Right cardiac atrium (tissue), 5 donors: Measurements from ENCODE around the gene EPHA3. TPM values are rescaled to one million over a fixed set of nuclear protein-coding genes. Genes with fewer than 3 reads are reported as not detected.

Experiments
- ATAC-seq, 2 donors: fragments of 200-7000 bp; cut with Tn5 transposase; one replicate each; pipeline versions ENCODE4 v1.8.0 to v1.9.1; 2020; ENCODE audit warnings: moderate library complexity in 2 of 2, mild to moderate bottlenecking in 1 of 2
- DNase-seq, 3 donors: peaks; one replicate each; pipeline ENCODE4 v3.0.0-alpha.2; 2020
- H3K27ac ChIP-seq: one replicate; pipeline ENCODE4 v1.5.1; 2013; ENCODE audit warnings: mild to moderate bottlenecking, low read length, control low read depth, moderate library complexity
- H3K27me3 ChIP-seq: one replicate; pipeline ENCODE4 v1.6.1; 2013; ENCODE audit not compliant: control insufficient read depth, insufficient read depth
- H3K4me1 ChIP-seq: one replicate; pipeline ENCODE4 v1.6.1; 2013; ENCODE audit warnings: low read length; ENCODE audit not compliant: control insufficient read depth, insufficient read depth
- H3K4me3 ChIP-seq: one replicate; pipeline ENCODE4 v1.5.1; 2013; ENCODE audit warnings: low read length, control low read depth
- H3K9me3 ChIP-seq: one replicate; pipeline ENCODE4 v1.6.1; 2013; ENCODE audit warnings: low read length; ENCODE audit not compliant: control insufficient read depth
- WGBS: extraction: QIAGEN DNeasy Blood & Tissue Kit; methylation state at CpG from one replicate; pipeline ENCODE4 v1.1.7; 2013; 5-methylcytosine and 5-hydroxymethylcytosine counted together
- intact Hi-C, 4 donors: fragments of 100-400 bp; cut with DNase I; formaldehyde crosslinking; loops; one replicate each; pipeline versions ENCODE4 v1.11.0 to v1.14.0; 2022 to 2023
- polyA plus RNA-seq: library from polyadenylated mRNA; stranded (reverse); fragments of 200-250 nt; gene quantifications from one replicate; pipeline ENCODE4 v1.2.3, GENCODE V29; 2013
- total RNA-seq, 4 donors: library from RNA; stranded (reverse); fragmentation: NEBNext Ultra II Directional; extraction: Animal tissue kit (Norgen Biotek cat#: 25700); gene quantifications; one replicate each; pipeline ENCODE4 v1.2.1, GENCODE V29; 2021
- donor health status: healthy with polysubstance abuse.
- donor health status: DM: no; HTN: yes; CAD: no.
- donor health status: DM: no; HTN: no; CAD: no.
- donor health status: DM: no; HTN: yes; CAD: no; lungs with severe emphysema.
- donor health status: DM: yes; HTN: yes; CAD: no.

The EPHA3 gene
- total and polyA plus RNA-seq, 5 donors = 2.7 to 12.9 (median 6.8) TPM

GRCh38 chr3:89363171-89363570 lies 255.8 kb downstream of the EPHA3 start:
- H3K27ac ChIP-seq = no peak overlapping the region
- intact Hi-C loops = no loop called here
- ATAC-seq (no peak), DNase-seq (no peak)
- H3K27me3 ChIP-seq = no peaks in the 10 kb centered on the region
- WGBS = 77% methylated on average over 3 of the region's 3 CpGs
- no peaks in the 10 kb centered on the region for H3K4me1 ChIP-seq
- H3K9me3 ChIP-seq = no peaks in the 10 kb centered on the region
- no peak overlapping the region for H3K4me3 ChIP-seq

- Histone ChIP-seq H3K4me1 (no peaks in the 10 kb centered on the region), H3K27me3 (no peaks in the 10 kb centered on the region), H3K4me3 (no peak overlapping the region), H3K9me3 (no peaks in the 10 kb centered on the region), H3K27ac (no peak overlapping the region)
- intact Hi-C loops = no loop called here
- ATAC-seq (no peak), DNase-seq (no peak)
Observed at GRCh38 chr3:89364314-89364713, 256.9 kb downstream of the EPHA3 start.

- no peaks in the 10 kb centered on the region for H3K9me3 ChIP-seq
- H3K27me3 ChIP-seq = no peaks in the 10 kb centered on the region
- 74% methylated on average over 3 of the region's 3 CpGs for WGBS
- no peak for DNase-seq
- H3K4me3 ChIP-seq = no peak overlapping the region
- H3K27ac ChIP-seq = no peak overlapping the region
- no peak for ATAC-seq
- no peaks in the 10 kb centered on the region for H3K4me1 ChIP-seq
- intact Hi-C loops = no loop called here
Observed at GRCh38 chr3:89367166-89367565, 259.7 kb downstream of the EPHA3 start.

- intact Hi-C loops = no loop called here
- no peaks in the 10 kb centered on the region for H3K4me1 ChIP-seq
- H3K4me3 ChIP-seq = no peak overlapping the region
- no peaks in the 10 kb centered on the region for H3K27me3 ChIP-seq
- no peak overlapping the region for H3K27ac ChIP-seq
- 96% methylated on average over 3 of the region's 3 CpGs for WGBS
- ATAC-seq (no peak), DNase-seq (no peak)
- H3K9me3 ChIP-seq = no peaks in the 10 kb centered on the region
Observed at GRCh38 chr3:89368846-89369245, 261.4 kb downstream of the EPHA3 start.

- Histone ChIP-seq H3K9me3 (no peaks in the 10 kb centered on the region), H3K27me3 (no peaks in the 10 kb centered on the region), H3K27ac (no peak overlapping the region), H3K4me1 (no peaks in the 10 kb centered on the region), H3K4me3 (no peak overlapping the region)
- intact Hi-C loops = no loop called here
- ATAC-seq (no peak), DNase-seq (no peak)
- WGBS = 45% methylated on average over 1 of the region's 1 CpG
Observed at GRCh38 chr3:89372456-89372855, 265.0 kb downstream of the EPHA3 start.

- intact Hi-C loops = no loop called here
- no peak for DNase-seq
- no peaks in the 10 kb centered on the region for H3K27me3 ChIP-seq
Observed at GRCh38 chr3:89373434-89373833, 266.0 kb downstream of the EPHA3 start.

GRCh38 chr3:89375451-89375850 lies 268.0 kb downstream of the EPHA3 start:
- DNase-seq = no peak
- 18% methylated on average over 1 of the region's 1 CpG for WGBS
- H3K27me3 ChIP-seq = no peaks in the 10 kb centered on the region
- H3K4me3 ChIP-seq = no peak overlapping the region
- no peak overlapping the region for H3K27ac ChIP-seq
- H3K9me3 ChIP-seq = no peaks in the 10 kb centered on the region
- no peak for ATAC-seq
- H3K4me1 ChIP-seq = no peaks in the 10 kb centered on the region
- intact Hi-C loops = no loop called here

More at GRCh38 chr3:89373434-89373833, 266.0 kb downstream of the EPHA3 start:
- Histone ChIP-seq H3K27ac (no peak overlapping the region), H3K4me1 (no peaks in the 10 kb centered on the region), H3K4me3 (no peak overlapping the region), H3K9me3 (no peaks in the 10 kb centered on the region)
- ATAC-seq = no peak

GRCh38 chr3:89380016-89380415 lies 272.6 kb downstream of the EPHA3 start:
- 86% methylated on average over 4 of the region's 4 CpGs for WGBS

GRCh38 chr3:89392991-89393390 lies 285.6 kb downstream of the EPHA3 start:
- 70% methylated on average over 3 of the region's 3 CpGs for WGBS
- ATAC-seq (no peak), DNase-seq (no peak)
- H3K27ac ChIP-seq = no peak overlapping the region
- no peaks in the 10 kb centered on the region for H3K9me3 ChIP-seq
- intact Hi-C loops = no loop called here
- H3K4me3 ChIP-seq = no peak overlapping the region
- H3K4me1 ChIP-seq = peaks cover 2% of the 10 kb centered on the region
- H3K27me3 ChIP-seq = no peaks in the 10 kb centered on the region

More at GRCh38 chr3:89380016-89380415, 272.6 kb downstream of the EPHA3 start:
- H3K27me3 ChIP-seq = no peaks in the 10 kb centered on the region
- no peak overlapping the region for H3K4me3 ChIP-seq
- ATAC-seq (no peak), DNase-seq (no peak)
- H3K4me1 ChIP-seq = no peaks in the 10 kb centered on the region
- intact Hi-C loops = no loop called here
- no peak overlapping the region for H3K27ac ChIP-seq
- H3K9me3 ChIP-seq = no peaks in the 10 kb centered on the region

GRCh38 chr3:89395456-89395855 lies 288.0 kb downstream of the EPHA3 start:
- DNase-seq (no peak), ATAC-seq (peak in 1 of 2 donors; percentile 43)
- Histone ChIP-seq H3K4me1 (peaks cover 2% of the 10 kb centered on the region), H3K27me3 (no peaks in the 10 kb centered on the region), H3K9me3 (no peaks in the 10 kb centered on the region), H3K4me3 (no peak overlapping the region), H3K27ac (no peak overlapping the region)
- WGBS = 54% methylated on average over 1 of the region's 1 CpG
- intact Hi-C loops = no loop called here

- Histone ChIP-seq H3K27ac (no peak overlapping the region), H3K27me3 (no peaks in the 10 kb centered on the region), H3K4me1 (peaks cover 2% of the 10 kb centered on the region), H3K9me3 (no peaks in the 10 kb centered on the region), H3K4me3 (no peak overlapping the region)
- intact Hi-C loops = no loop called here
- DNase-seq = no peak
- ATAC-seq = no peak
Observed at GRCh38 chr3:89395996-89396395, 288.6 kb downstream of the EPHA3 start.

- intact Hi-C loops = no loop called here
- Histone ChIP-seq H3K9me3 (no peaks in the 10 kb centered on the region), H3K27ac (no peak overlapping the region), H3K4me3 (no peak overlapping the region), H3K4me1 (no peaks in the 10 kb centered on the region), H3K27me3 (no peaks in the 10 kb centered on the region)
- 48% methylated on average over 1 of the region's 1 CpG for WGBS
- DNase-seq (no peak), ATAC-seq (no peak)
Observed at GRCh38 chr3:89402051-89402450, 294.6 kb downstream of the EPHA3 start.
